A549 (cell line): ENCODE measurements around the gene LRCH1.

Experiments used
- BHLHE40 ChIP-seq: IDR thresholded peaks from 2 replicates; pipeline ENCODE4 v1.6.1; 2012; ENCODE audit warnings: low read depth, low read length, inconsistent platforms
- CBX2 ChIP-seq: fragments of 200-600 bp; sonication (generic); IDR thresholded peaks from 2 replicates; pipeline ENCODE4 v1.6.1; 2016; ENCODE audit warnings: low read depth, mild to moderate bottlenecking, borderline replicate concordance
- CHD4 ChIP-seq: fragments of 200-600 bp; sonication (generic); IDR thresholded peaks from 2 replicates; pipeline ENCODE4 v1.6.1; 2016; ENCODE audit warnings: antibody characterized with exemption, mild to moderate bottlenecking, borderline replicate concordance
- JUNB ChIP-seq: fragments of >200 bp; sonication (Bioruptor Twin); formaldehyde crosslinking; IDR thresholded peaks from 2 replicates; pipeline ENCODE4 v1.6.1; 2016
- NFE2L2 ChIP-seq: fragments of 150-350 bp; conservative IDR thresholded peaks from 2 replicates; pipeline ENCODE4 v1.6.1; 2014; ENCODE audit warnings: low read length
- POLR2A ChIP-seq: IDR thresholded peaks from 2 replicates; pipeline ENCODE4 v1.6.1; 2012; ENCODE audit warnings: mild to moderate bottlenecking, low read length
- POLR2AphosphoS2 ChIP-seq: conservative IDR thresholded peaks from 2 replicates; pipeline ENCODE4 v1.6.1; 2012; ENCODE audit warnings: low read length, improper control_type of control experiment, inconsistent platforms
- ZFP36 ChIP-seq: fragments of 450-650 bp; IDR thresholded peaks from 2 replicates; pipeline ENCODE4 v1.6.1; 2014; ENCODE audit warnings: borderline replicate concordance; ENCODE audit not compliant: partially characterized antibody
- TF ChIP-seq, protein P1 (sequence below): fragments of >200 bp; sonication (Bioruptor Twin); formaldehyde crosslinking; IDR thresholded peaks from 3 replicates; pipeline ENCODE4 v1.5.1; 2016
- TF ChIP-seq, protein P2 (sequence below): fragments of 450-650 bp; IDR thresholded peaks from 2 replicates; pipeline ENCODE4 v1.6.1; 2014; ENCODE audit warnings: antibody characterized with exemption
- TF ChIP-seq, protein P3 (sequence below): fragments of >200 bp; sonication (Bioruptor Twin); formaldehyde crosslinking; IDR thresholded peaks from 2 replicates; pipeline ENCODE4 v1.6.1; 2016

DNA sequence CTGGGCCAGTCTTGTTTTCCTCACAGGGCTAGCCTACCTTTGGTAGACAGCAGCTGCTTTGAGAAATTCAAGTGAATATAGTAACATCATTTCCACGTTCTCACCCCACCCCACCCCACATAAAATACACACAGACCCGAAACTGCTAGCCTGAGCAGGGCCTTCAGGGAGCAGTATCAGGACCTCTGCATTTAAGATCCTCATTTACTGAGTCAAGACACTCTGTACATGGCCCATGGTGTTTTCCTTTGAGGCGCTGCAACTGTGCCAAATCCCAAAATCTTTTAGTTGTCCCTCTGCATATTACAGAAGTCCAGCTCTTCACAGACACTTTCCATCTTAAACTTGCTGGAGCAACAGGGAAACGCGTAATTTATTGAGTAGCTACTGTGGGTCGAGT lies 200.9 kb downstream of the LRCH1 start:
- TF ChIP-seq, protein P1, sequence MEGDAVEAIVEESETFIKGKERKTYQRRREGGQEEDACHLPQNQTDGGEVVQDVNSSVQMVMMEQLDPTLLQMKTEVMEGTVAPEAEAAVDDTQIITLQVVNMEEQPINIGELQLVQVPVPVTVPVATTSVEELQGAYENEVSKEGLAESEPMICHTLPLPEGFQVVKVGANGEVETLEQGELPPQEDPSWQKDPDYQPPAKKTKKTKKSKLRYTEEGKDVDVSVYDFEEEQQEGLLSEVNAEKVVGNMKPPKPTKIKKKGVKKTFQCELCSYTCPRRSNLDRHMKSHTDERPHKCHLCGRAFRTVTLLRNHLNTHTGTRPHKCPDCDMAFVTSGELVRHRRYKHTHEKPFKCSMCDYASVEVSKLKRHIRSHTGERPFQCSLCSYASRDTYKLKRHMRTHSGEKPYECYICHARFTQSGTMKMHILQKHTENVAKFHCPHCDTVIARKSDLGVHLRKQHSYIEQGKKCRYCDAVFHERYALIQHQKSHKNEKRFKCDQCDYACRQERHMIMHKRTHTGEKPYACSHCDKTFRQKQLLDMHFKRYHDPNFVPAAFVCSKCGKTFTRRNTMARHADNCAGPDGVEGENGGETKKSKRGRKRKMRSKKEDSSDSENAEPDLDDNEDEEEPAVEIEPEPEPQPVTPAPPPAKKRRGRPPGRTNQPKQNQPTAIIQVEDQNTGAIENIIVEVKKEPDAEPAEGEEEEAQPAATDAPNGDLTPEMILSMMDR = no peak
- TF ChIP-seq, protein P2, sequence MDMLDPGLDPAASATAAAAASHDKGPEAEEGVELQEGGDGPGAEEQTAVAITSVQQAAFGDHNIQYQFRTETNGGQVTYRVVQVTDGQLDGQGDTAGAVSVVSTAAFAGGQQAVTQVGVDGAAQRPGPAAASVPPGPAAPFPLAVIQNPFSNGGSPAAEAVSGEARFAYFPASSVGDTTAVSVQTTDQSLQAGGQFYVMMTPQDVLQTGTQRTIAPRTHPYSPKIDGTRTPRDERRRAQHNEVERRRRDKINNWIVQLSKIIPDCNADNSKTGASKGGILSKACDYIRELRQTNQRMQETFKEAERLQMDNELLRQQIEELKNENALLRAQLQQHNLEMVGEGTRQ = no peak
- TF ChIP-seq ZFP36 (no peak), CBX2 (no peak), POLR2AphosphoS2 (no peak), POLR2A (no peak), BHLHE40 (no peak), JUNB (no peak), NFE2L2 (no peak), CHD4 (no peak)
- TF ChIP-seq, protein P3, sequence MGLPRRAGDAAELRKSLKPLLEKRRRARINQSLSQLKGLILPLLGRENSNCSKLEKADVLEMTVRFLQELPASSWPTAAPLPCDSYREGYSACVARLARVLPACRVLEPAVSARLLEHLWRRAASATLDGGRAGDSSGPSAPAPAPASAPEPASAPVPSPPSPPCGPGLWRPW = no peak
